IMR-90 (cell line): ENCODE data around the gene VEZT. TPM values are rescaled to one million over a fixed set of nuclear protein-coding genes. Genes with fewer than 3 reads are reported as not detected.

Experiments
- ATAC-seq: fragments of 200-7000 bp; cut with Tn5 transposase; 2 replicates; pipeline ENCODE4 v1.9.1; 2020; ENCODE audit warnings: low read depth, mild to moderate bottlenecking, moderate library complexity
- BruUV-seq: library from RNA; stranded (reverse); fragments of 400-500 nt; replicated peaks from 2 replicates; lab custom pipeline; 2021; lab: Mats Ljungman, UMichigan
- CTCF ChIA-PET: fragments of 300-600 bp; formaldehyde crosslinking; extraction: SDS; loops from one replicate; lab custom pipeline; 2021; ENCODE audit warnings: antibody characterized with exemption; lab: Yijun Ruan, JAX
- POLR2A ChIA-PET: fragments of 300-600 bp; sonication (Branson Sonifier 250); formaldehyde crosslinking; loops from one replicate; lab custom pipeline; 2022; ENCODE audit warnings: antibody characterized with exemption; ENCODE audit not compliant: unreplicated experiment; lab: Charles Lee
- DNase-seq: peaks from one replicate; pipeline ENCODE4 v3.0.0; 2013
- H2AFZ ChIP-seq: replicated peaks from 2 replicates; pipeline ENCODE3; 2013; ENCODE audit warnings: low read length, mild to moderate bottlenecking; ENCODE audit not compliant: poor library complexity
- H2AK5ac ChIP-seq: 2 replicates; pipeline ENCODE4 v1.6.1; 2013; ENCODE audit warnings: low read depth, low read length, inconsistent platforms
- H2AK9ac ChIP-seq: replicated peaks from 2 replicates; pipeline ENCODE3; 2013; ENCODE audit warnings: mild to moderate bottlenecking, low read depth, low read length, moderate library complexity; ENCODE audit not compliant: poor library complexity
- H2BK120ac ChIP-seq: 2 replicates; pipeline ENCODE4 v1.6.1; 2013; ENCODE audit warnings: low read depth, low read length, inconsistent platforms
- H2BK15ac ChIP-seq: 3 replicates; pipeline ENCODE4 v1.6.1; 2013; ENCODE audit warnings: low read depth, low read length, inconsistent platforms
- H2BK20ac ChIP-seq: 2 replicates; pipeline ENCODE4 v1.6.1; 2013; ENCODE audit warnings: low read depth, mild to moderate bottlenecking, inconsistent platforms, low read length, moderate library complexity
- H2BK5ac ChIP-seq: 2 replicates; pipeline ENCODE4 v1.6.1; 2013; ENCODE audit warnings: mild to moderate bottlenecking, low read depth, low read length, inconsistent platforms; ENCODE audit not compliant: poor library complexity, severe bottlenecking
- H3K14ac ChIP-seq: replicated peaks from 2 replicates; pipeline ENCODE4 v1.6.1; 2013; ENCODE audit warnings: low read depth, low read length, inconsistent platforms
- H3K18ac ChIP-seq: 2 replicates; pipeline ENCODE4 v1.6.1; 2013; ENCODE audit warnings: low read depth, low read length, control low read depth
- H3K23ac ChIP-seq: 2 replicates; pipeline ENCODE4 v1.6.1; 2013; ENCODE audit warnings: low read depth, low read length, inconsistent platforms
- H3K27ac ChIP-seq: 2 replicates; pipeline ENCODE4 v1.5.1; 2013; ENCODE audit warnings: mild to moderate bottlenecking, control low read depth, low read length; ENCODE audit not compliant: insufficient read depth
- H3K27me3 ChIP-seq: 2 replicates; pipeline ENCODE4 v1.6.1; 2013; ENCODE audit warnings: low read length; ENCODE audit not compliant: control insufficient read depth, insufficient read depth
- H3K36me3 ChIP-seq: 2 replicates; pipeline ENCODE4 v1.6.1; 2013; ENCODE audit warnings: low read length, mixed read lengths; ENCODE audit not compliant: control insufficient read depth, insufficient read depth
- H3K4ac ChIP-seq: 2 replicates; pipeline ENCODE4 v1.6.1; 2013; ENCODE audit warnings: low read depth, low read length, inconsistent platforms
- H3K4me1 ChIP-seq: 2 replicates; pipeline ENCODE4 v1.6.1; 2013; ENCODE audit warnings: low read length, mixed read lengths; ENCODE audit not compliant: control insufficient read depth, insufficient read depth
- H3K4me2 ChIP-seq: 2 replicates; pipeline ENCODE4 v1.6.1; 2013; ENCODE audit warnings: low read depth, mild to moderate bottlenecking, control low read depth, low read length, moderate library complexity
- H3K4me3 ChIP-seq: 2 replicates; pipeline ENCODE4 v1.5.1; 2013; ENCODE audit warnings: low read depth, mild to moderate bottlenecking, control low read depth, low read length, moderate library complexity; ENCODE audit not compliant: insufficient read depth
- H3K56ac ChIP-seq: 2 replicates; pipeline ENCODE4 v1.6.1; 2013; ENCODE audit warnings: low read length, inconsistent platforms; ENCODE audit not compliant: insufficient read depth; ENCODE audit errors: extremely low read depth
- H3K79me1 ChIP-seq, 2 experiments: 2 replicates each; pipeline ENCODE4 v1.6.1; 2013; ENCODE audit warnings: low read length in 2 of 2, inconsistent platforms in 1 of 2, low read depth in 1 of 2
- H3K9ac ChIP-seq: 2 replicates; pipeline ENCODE4 v1.6.1; 2013; ENCODE audit warnings: low read depth, low read length, control low read depth
- H3K9me1 ChIP-seq: 2 replicates; pipeline ENCODE4 v1.6.1; 2013; ENCODE audit warnings: low read length, inconsistent platforms; ENCODE audit not compliant: insufficient read depth
- H3K9me3 ChIP-seq: 2 replicates; pipeline ENCODE4 v1.6.1; 2013; ENCODE audit warnings: low read length; ENCODE audit not compliant: control insufficient read depth, insufficient read depth
- H4K20me1 ChIP-seq: 2 replicates; pipeline ENCODE4 v1.6.1; 2013; ENCODE audit warnings: low read length, inconsistent platforms; ENCODE audit not compliant: insufficient read depth
- H4K5ac ChIP-seq: 2 replicates; pipeline ENCODE4 v1.6.1; 2013; ENCODE audit warnings: mild to moderate bottlenecking, low read depth, low read length, control low read depth
- H4K8ac ChIP-seq, 2 experiments: 2 replicates each; pipeline ENCODE4 v1.6.1; 2013; ENCODE audit warnings: low read depth in 2 of 2, low read length in 2 of 2, control low read depth in 1 of 2, inconsistent platforms in 1 of 2
- H4K91ac ChIP-seq: 2 replicates; pipeline ENCODE4 v1.6.1; 2013; ENCODE audit warnings: low read depth, low read length, inconsistent platforms; ENCODE audit not compliant: insufficient read depth
- BHLHE40 ChIP-seq: fragments of 150-350 bp; IDR thresholded peaks from 2 replicates; pipeline ENCODE4 v1.6.1; 2016; ENCODE audit warnings: mild to moderate bottlenecking, low read depth, low read length
- CEBPB ChIP-seq: IDR thresholded peaks from 2 replicates; pipeline ENCODE4 v1.6.1; 2012; ENCODE audit warnings: low read depth, low read length, improper control_type of control experiment
- CHD1 ChIP-seq: IDR thresholded peaks from 2 replicates; pipeline ENCODE4 v1.6.1; 2012; ENCODE audit warnings: low read depth, low read length, improper control_type of control experiment
- CTCF ChIP-seq: conservative IDR thresholded peaks from 2 replicates; pipeline ENCODE4 v1.5.1; 2012; ENCODE audit warnings: mild to moderate bottlenecking, low read depth, low read length, improper control_type of control experiment
- ELK1 ChIP-seq: fragments of 150-350 bp; IDR thresholded peaks from 2 replicates; pipeline ENCODE4 v1.6.1; 2016; ENCODE audit warnings: low read depth, mild to moderate bottlenecking, low read length, moderate library complexity, borderline replicate concordance
- FOS ChIP-seq: fragments of 150-350 bp; IDR thresholded peaks from 2 replicates; pipeline ENCODE4 v1.6.1; 2016; ENCODE audit warnings: low read depth, low read length
- MAFK ChIP-seq: IDR thresholded peaks from 2 replicates; pipeline ENCODE4 v1.6.1; 2012; ENCODE audit warnings: low read depth, low read length, improper control_type of control experiment
- MAZ ChIP-seq: IDR thresholded peaks from 2 replicates; pipeline ENCODE4 v1.6.1; 2012; ENCODE audit warnings: low read depth, mild to moderate bottlenecking, low read length, improper control_type of control experiment, moderate library complexity, borderline replicate concordance
- MXI1 ChIP-seq: IDR thresholded peaks from 2 replicates; pipeline ENCODE4 v1.6.1; 2012; ENCODE audit warnings: low read depth, mild to moderate bottlenecking, low read length, moderate library complexity, borderline replicate concordance
- NFE2L2 ChIP-seq: fragments of 150-350 bp; IDR thresholded peaks from 2 replicates; pipeline ENCODE4 v1.6.1; 2016; ENCODE audit warnings: low read depth, mild to moderate bottlenecking, low read length
- POLR2A ChIP-seq: IDR thresholded peaks from 2 replicates; pipeline ENCODE4 v1.6.1; 2012; ENCODE audit warnings: mild to moderate bottlenecking, low read depth, low read length
- RAD21 ChIP-seq: IDR thresholded peaks from 2 replicates; pipeline ENCODE4 v1.6.1; 2012; ENCODE audit warnings: low read length, improper control_type of control experiment
- RCOR1 ChIP-seq: IDR thresholded peaks from 2 replicates; pipeline ENCODE4 v1.6.1; 2012; ENCODE audit warnings: mild to moderate bottlenecking, low read length, improper control_type of control experiment; ENCODE audit not compliant: insufficient replicate concordance
- RFX5 ChIP-seq: IDR thresholded peaks from 2 replicates; pipeline ENCODE4 v1.8.0; 2012; ENCODE audit warnings: low read depth, mild to moderate bottlenecking, low read length, moderate library complexity
- SMC3 ChIP-seq: fragments of 150-350 bp; IDR thresholded peaks from 2 replicates; pipeline ENCODE4 v1.6.1; 2016; ENCODE audit warnings: low read depth, mild to moderate bottlenecking, antibody characterized with exemption, low read length, moderate library complexity
- USF2 ChIP-seq: fragments of 150-350 bp; IDR thresholded peaks from 2 replicates; pipeline ENCODE4 v1.6.1; 2017; ENCODE audit warnings: mild to moderate bottlenecking, antibody characterized with exemption, low read length, low read depth
- WGBS, 2 experiments: methylation state at CpG; one replicate each; pipeline versions ENCODE4 v1.1.5 to v1.1.7; 2013; ENCODE audit warnings: missing lambda C conversion rate in 2 of 2; ENCODE audit not compliant: insufficient read length in 1 of 2; ENCODE audit errors: extremely low coverage in 2 of 2; 5-methylcytosine and 5-hydroxymethylcytosine counted together
- dilution Hi-C: fragments of 300-500 bp; cut with HindIII; formaldehyde crosslinking; loops from one replicate; pipeline ENCODE4 v1.14.3; 2018; ENCODE audit warnings: low sequenced_read_pairs; ENCODE audit not compliant: unreplicated experiment
- in situ Hi-C: fragments of 300-500 bp; cut with MboI; formaldehyde crosslinking; loops from 3 replicates; pipeline ENCODE4 v1.14.3; 2019; ENCODE audit warnings: low sequenced_read_pairs, inconsistent platforms, mixed read lengths
- intact Hi-C: fragments of 100-400 bp; cut with micrococcal nuclease; formaldehyde crosslinking; loops from 2 replicates; pipeline ENCODE4 v1.10.0; 2022
- polyA plus RNA-seq, 3 experiments: library from polyadenylated mRNA; depleted of rRNA; stranded (reverse); fragments of >200 nt; gene quantifications; 2 replicates each; pipeline ENCODE4 v1.2.3, GENCODE V29; 2012; ENCODE audit warnings: low replicate concordance in 1 of 3
- total RNA-seq: library from RNA; depleted of rRNA; stranded (reverse); fragments of >200 nt; gene quantifications from 2 replicates; pipeline ENCODE4 v1.2.3, GENCODE V29; 2012

VEZT gene
- total and polyA plus RNA-seq, 2 of the 4 experiments (the other 2 are of a cell fraction), result 54.5 to 90.2 TPM

GRCh38 chr12:95212586-95212985 is 5.0 kb upstream of the VEZT start:
- Histone ChIP-seq H3K36me3 (no peaks in the 10 kb centered on the region), H3K27ac (no peak overlapping the region), H2BK5ac (no peak overlapping the region), H3K4me1 (no peaks in the 10 kb centered on the region), H3K14ac (no peak overlapping the region), H3K4me2 (no peak overlapping the region), H3K9me1 (no peaks in the 10 kb centered on the region), H3K79me1 (peaks cover 15 to 35% of the 10 kb centered on the region in 2 experiments), H2BK120ac (no peak overlapping the region), H4K91ac (no peak overlapping the region), H3K23ac (no peak overlapping the region), H2AK9ac (no peak overlapping the region), H2BK15ac (no peak overlapping the region), H3K18ac (no peak overlapping the region), H3K9ac (no peak overlapping the region), H3K56ac (no peak overlapping the region), H4K8ac (no peak overlapping the region), H4K20me1 (no peaks in the 10 kb centered on the region), H2AFZ (no peak overlapping the region), H3K4me3 (no peak overlapping the region), H2AK5ac (no peak overlapping the region), H4K5ac (no peak overlapping the region), H3K27me3 (no peaks in the 10 kb centered on the region), H3K4ac (no peak overlapping the region), H2BK20ac (no peak overlapping the region), H3K9me3 (no peaks in the 10 kb centered on the region)
- POLR2A ChIA-PET, result no interaction called here
- no peak for TF ChIP-seq CTCF
- TF ChIP-seq FOS, result no peak
- no peak for TF ChIP-seq ELK1
- TF ChIP-seq MXI1, result no peak
- TF ChIP-seq USF2, result no peak
- TF ChIP-seq CHD1, result no peak
- TF ChIP-seq BHLHE40, result no peak
- no peak for TF ChIP-seq RAD21
- TF ChIP-seq MAFK, result no peak
- no peak for TF ChIP-seq SMC3
- no peak for TF ChIP-seq POLR2A
- no peak for TF ChIP-seq RCOR1
- no peak for TF ChIP-seq CEBPB
- TF ChIP-seq NFE2L2, result no peak
- TF ChIP-seq RFX5, result no peak
- TF ChIP-seq MAZ, result no peak
- BruUV-seq, result no TSS peak
- in situ Hi-C loops (no loop called here), dilution Hi-C loops (no loop called here), intact Hi-C loops (no loop called here)
- CTCF ChIA-PET, result interaction anchor here (0.6 kb wide), 1 partner anchor 107 kb away, joined by 4 read pairs; no protein-coding TSS in a partner anchor
- DNase-seq (no peak), ATAC-seq (no peak)
- WGBS, 2 experiments, result no CpG with 5 or more reads among the region's 4 CpGs
